ENCODE data around the gene LIPC.

LIPC gene

GRCh38 chr15:58515807-58516206 lies 84.0 kb downstream of the LIPC start:
- no peak for DNase-seq (ENCODE audit: low read depth, low spot score)

DNA sequence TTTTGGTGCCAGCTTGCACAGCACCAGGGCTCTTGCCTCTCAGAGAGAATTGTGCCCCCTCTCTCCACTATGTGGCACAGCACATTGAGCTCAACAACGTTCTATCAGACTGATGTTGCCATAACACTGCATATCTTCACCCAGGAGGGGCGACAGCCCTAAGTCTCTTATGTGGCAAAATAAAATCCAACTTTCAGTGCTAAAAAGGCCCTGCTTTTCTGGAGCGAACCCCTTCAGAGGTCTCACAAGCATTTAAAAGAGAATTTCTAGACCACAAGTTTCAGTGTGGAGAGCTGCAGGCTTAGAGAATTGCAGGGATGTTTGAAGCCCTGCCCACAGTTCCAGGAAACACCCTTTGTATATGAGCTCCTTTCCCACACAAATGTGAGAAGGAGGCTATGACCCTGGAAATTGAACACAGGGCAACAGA lies 85.5 kb downstream of the LIPC start:
- no peak for DNase-seq (ENCODE audit: low read depth, low spot score)

DNA sequence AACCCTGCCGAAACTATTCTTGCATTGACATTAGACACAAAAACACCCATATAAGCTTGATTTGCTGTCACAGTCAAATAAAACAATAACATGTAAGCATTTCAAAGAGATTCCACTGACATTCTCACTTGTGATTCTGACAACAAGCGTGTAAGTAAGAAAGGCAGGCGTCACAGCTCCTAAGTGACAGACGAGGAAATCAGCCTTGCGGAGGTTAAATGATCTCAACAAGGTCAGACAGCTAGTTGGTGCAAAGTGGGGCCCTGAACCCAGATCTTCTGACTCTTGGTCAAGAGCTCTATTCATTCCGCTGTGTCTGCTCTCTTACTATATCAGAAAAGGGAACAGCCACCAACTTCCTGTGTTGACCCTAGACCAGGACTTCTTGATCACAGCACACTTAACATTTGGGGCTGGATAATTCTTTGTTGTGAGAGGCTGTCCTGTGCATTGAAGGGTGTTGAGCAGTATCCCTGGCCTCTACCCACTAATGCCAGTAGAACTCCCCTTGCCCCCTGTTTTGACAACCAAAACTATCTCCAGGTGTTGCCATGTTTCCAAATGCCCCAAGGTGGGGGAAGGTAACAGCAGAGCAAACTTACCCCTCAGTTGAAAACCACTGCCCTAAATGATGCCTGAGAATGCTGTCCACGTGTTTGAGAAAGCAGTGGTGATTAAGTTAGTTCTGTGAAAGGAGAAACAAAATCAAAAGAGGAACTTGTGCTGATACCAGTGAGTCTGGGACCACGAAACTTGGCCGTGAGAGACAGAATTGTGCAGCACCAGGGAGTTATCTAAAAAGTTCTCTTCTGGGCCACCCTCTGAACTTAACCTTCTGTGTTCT lies 86.1 kb downstream of the LIPC start:
- DNase-seq (ENCODE audit: low read depth, low spot score), result no peak

DNA sequence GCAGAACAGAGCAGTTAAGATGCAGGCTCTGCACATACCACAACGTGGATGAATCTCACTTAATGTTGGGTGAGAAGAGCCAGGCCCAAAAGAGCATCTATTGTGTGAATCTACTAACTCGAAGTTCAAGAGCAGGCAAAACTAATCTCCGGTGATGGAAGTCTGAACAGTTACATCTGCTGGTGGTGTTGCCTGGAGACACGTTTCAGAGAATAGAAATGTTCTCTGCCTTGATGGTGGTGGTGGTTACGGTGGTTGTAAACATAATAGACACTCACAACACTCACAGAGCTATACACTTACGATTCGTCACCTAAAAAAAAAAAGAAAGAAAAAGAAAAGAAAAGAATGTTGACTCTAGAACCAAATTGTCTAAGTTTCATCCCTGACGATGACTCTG lies 86.8 kb downstream of the LIPC start:
- DNase-seq (ENCODE audit: low read depth, low spot score), result no peak

DNA sequence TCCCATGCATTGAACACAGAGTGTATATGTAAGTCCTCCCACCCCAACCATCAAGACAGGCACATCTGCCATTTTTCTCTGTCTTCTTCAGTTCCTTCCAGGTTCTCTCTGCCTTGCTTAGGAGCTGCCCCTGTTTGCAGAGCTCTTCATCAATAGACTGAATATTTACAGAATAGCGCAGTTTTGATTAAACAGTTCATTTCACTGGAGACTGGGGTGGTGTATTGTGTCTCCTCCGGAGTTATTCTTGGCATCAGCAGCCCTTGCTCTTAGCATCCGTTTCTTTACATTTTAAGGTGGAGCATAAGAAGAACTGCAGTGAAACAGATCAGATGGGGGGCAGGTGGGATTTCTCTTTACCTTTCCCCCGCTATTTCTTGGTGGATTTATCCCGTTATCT lies 87.7 kb downstream of the LIPC start:
- DNase-seq (ENCODE audit: low read depth, low spot score), result no peak

DNA sequence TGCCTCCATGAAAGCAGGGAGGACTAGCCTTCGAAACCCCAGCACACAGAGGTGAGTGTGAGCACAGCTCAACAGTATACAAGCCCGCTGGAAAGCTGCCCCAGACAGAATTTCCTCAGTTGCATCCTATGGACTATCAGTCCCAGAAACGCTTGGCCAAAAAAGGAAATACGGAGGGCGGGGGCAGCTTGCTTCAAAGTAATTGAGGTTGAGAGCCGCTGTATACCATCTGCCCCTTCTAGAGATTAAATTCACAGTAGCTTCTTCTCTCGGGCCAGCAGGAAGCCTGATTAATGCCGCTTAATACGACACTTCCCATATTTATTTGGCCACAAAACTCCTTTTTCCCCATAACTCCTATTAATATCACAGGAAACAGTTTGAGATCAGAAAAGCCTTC lies 88.7 kb downstream of the LIPC start:
- no peak for DNase-seq (ENCODE audit: low read depth, low spot score)

DNA sequence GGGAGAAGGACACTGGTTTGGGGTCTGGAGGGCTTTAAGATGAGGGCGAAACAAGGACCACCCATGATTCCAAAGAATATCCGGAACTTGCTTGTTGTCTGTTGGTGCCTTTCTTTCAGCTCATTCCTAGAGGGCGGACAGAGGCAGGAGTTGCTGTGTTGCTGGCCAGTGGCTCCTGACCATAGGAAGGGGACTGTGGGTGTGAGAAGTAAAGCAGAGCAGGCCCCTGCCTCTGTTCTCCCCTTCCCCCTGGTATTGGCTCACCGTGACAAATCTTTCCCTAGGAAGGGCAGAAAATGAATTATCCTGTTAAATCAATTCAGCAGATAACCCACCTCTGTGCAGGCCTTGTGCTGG lies 89.1 kb downstream of the LIPC start:
- DNase-seq (ENCODE audit: low read depth, low spot score), result no peak

GRCh38 chr15:58521293-58521991 lies 89.7 kb downstream of the LIPC start:
- no peak for DNase-seq (ENCODE audit: low read depth, low spot score)

GRCh38 chr15:58522391-58522790 lies 90.6 kb downstream of the LIPC start:
- DNase-seq (ENCODE audit: low read depth, low spot score), result no peak

- no peak for DNase-seq (ENCODE audit: low read depth, low spot score)
Observed at GRCh38 chr15:58522865-58523264, 91.1 kb downstream of the LIPC start.

DNA sequence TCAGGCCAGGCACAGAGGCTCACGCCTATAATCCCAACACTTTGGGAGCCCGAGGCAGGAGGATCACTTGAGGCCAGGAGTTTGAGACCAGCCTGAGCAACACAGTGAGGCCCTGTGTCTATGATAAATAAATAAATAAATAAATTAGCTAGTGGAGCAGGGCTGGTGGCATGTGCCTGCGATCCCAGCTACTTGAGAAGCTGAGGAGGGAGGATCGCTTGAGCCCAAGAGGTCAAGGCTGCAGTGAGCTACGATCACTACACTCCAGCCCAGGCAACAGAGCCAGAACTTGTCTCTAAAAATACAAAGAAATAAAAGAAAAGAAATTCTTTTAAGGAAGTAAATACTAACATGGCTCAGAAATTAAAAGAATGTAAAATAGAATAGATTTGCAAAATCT lies 91.8 kb downstream of the LIPC start:
- no peak for DNase-seq (ENCODE audit: low read depth, low spot score)

GRCh38 chr15:58524247-58524646 lies 92.5 kb downstream of the LIPC start:
- DNase-seq (ENCODE audit: low read depth, low spot score), result no peak

GRCh38 chr15:58525991-58526421 lies 94.2 kb downstream of the LIPC start:
- no peak for DNase-seq (ENCODE audit: low read depth, low spot score)

DNA sequence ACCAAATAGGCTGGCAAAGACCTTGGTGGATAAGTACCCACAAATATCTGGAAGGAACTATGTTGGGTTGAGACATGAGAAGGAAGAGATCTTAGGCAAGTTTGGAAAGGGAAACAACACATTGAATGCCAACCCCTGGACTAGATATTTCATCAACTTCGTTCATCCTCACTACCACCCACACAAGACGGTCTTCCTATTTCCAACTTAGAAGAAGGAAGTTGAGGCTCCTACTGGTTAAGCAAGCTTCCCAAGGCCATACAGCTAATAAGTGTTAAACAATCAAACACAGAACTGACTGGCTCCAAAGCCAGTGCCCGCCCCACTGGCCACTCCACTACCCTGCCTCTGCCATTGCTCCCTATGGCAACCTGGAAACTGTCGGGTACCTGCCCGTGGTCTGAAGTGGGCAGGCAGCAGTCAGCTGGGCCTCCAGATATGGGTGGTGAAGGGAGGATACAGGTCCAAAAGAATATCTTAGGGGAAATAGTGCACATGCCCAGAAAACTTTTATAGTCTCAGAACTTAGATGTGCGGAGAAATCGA lies 94.9 kb downstream of the LIPC start:
- DNase-seq (ENCODE audit: low read depth, low spot score), result no peak

DNA sequence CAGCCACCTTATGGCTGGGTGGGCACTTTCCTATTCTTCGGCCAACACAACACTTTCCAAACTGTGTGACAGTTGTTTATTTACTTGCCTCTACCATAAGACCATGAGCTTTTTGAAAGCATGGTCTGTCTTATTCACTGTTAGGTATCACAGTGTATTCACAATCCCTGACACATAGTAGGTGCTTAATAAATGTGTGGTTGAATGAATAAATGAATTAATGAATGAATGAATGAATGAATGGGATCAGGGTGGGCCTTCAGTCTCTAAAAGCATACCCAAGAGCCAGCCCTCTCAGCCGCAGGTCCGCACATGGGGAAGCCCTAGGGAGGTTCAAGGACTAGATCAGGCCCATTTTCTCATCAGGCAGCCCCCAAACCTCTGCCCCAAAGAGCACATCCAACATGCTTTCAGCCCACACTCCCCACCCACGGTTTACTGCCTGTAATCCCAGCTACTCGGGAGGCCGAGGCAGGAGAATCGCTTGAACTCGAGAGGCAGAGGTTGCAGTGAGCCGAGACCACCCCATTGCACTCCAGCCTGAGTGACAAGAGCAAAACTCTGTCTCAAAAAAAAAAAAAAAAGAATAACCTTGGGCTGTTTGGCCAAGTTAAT lies 95.9 kb downstream of the LIPC start:
- DNase-seq (ENCODE audit: low read depth, low spot score), result no peak

DNA sequence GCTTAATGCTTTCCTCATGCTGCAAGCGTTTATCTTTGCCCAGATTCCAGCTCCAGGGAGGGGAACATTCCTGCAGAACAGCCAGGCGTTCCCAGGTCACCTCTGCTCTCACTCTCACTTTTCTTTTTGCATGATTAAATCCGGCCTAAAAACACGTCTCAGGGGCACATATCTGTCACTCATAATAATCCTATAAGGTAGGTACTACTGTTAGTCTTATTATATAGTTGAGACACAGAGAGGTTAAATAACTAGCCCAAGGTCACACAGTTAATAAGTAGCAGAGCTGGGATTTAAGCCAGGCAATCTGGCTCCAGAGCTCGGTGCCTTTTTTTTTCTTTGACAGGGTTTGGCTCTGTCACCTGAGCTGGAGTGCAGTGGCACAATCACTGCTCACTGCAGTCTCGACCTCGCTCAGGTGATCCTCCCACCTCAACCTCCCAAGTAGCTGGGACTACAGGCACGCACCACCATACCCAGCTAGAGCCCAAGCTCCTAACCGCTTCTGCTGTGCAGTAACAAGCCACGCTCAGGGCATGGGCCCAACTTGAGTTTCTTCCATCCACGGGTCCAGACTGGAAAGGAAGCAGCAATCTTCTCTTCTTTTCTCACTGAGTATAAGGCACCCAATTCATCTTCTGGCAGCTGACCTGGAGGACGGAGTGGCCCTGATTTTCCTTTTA lies 96.5 kb downstream of the LIPC start:
- no peak for DNase-seq (ENCODE audit: low read depth, low spot score)

- DNase-seq (ENCODE audit: low read depth, low spot score), result no peak
Observed at GRCh38 chr15:58529041-58529440, 97.2 kb downstream of the LIPC start.

DNA sequence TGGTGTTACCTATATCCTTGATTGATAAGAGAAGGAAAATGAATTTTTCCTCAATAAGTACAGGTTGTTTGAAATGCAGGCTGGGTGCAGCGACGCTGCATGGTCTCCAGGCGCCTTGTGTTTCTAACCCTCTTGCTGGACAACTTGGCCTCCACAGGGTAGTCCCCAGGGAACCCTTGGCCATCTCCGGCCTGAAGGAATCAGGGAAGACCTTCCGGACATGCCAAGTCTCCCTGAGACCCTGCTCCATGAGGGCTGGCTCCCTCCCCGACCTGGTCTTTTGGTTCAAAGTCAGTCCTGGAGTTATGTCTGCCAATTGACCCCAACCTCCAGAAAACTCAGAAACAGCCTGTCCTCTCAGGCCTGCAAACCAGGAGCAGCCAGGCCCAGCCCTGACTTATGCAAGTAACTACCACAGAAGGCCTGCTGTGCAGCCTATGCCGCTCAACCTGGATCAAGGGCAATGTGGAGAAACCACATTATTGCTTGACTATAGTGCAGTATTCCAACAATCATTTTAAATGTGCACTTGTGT lies 98.3 kb downstream of the LIPC start:
- DNase-seq (ENCODE audit: low read depth, low spot score), result no peak

GRCh38 chr15:58532126-58532525 lies 100.3 kb downstream of the LIPC start:
- DNase-seq (ENCODE audit: low read depth, low spot score), result no peak

DNA sequence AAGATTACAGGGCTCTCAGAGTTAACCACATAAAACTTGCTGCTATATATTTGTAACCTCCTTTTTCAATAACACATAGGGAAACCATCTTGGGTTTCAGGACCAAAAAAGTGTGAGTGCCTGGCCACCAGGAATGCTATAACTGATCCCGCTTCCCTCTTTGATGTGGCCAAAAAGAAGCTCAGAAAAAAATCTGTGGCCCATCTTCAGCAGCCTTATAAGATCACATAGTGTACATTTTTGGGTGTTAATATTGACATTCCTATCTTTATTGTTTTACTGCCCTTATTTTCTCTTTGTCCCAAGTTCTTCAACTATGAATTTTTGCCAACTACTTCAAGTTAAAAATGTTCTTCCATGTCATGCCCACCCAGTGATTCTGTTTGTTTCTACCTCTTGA lies 102.8 kb downstream of the LIPC start:
- no peak for DNase-seq (ENCODE audit: low read depth, low spot score)

DNA sequence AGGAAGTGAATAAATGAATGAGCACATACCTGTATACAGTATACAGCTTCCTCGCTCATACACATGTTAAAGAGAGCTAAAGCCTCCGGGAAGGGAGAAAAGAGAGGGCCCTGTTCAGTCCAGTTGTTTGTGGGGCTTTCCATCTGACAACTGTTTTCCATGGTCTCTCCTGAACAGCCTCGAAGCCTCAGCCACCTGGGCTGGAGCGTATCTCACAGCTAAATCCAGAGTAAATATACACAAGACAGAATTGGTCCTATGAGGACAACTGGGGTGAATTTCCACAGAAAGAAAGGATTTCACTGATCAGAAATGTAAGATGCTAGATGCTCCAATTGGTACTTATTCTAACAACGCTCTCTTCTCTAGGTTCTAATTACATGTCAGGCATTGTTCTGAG lies 103.5 kb downstream of the LIPC start:
- DNase-seq (ENCODE audit: low read depth, low spot score), result no peak

GRCh38 chr15:58535894-58536293 lies 104.1 kb downstream of the LIPC start:
- no peak for DNase-seq (ENCODE audit: low read depth, low spot score)
